LNCaP clone FGC (cell line): ENCODE results near the gene RAD51B.
A peak's percentile ranks its signal among the peaks of the same experiment; 100 is the strongest.

Source experiments
- DNase-seq: peaks from one replicate; pipeline ENCODE4 v3.0.0-alpha.2; 2011; ENCODE audit warnings: low read depth
- H3K4me3 ChIP-seq: 2 replicates; pipeline ENCODE4 v1.5.1; 2011; ENCODE audit warnings: mild to moderate bottlenecking, low read depth, low read length, control low read depth
- CTCF ChIP-seq: IDR thresholded peaks from 2 replicates; pipeline ENCODE4 v1.5.1; 2012; ENCODE audit warnings: mild to moderate bottlenecking; ENCODE audit not compliant: control insufficient read depth, insufficient read depth; ENCODE audit errors: extremely low read depth

The RAD51B gene

DNA sequence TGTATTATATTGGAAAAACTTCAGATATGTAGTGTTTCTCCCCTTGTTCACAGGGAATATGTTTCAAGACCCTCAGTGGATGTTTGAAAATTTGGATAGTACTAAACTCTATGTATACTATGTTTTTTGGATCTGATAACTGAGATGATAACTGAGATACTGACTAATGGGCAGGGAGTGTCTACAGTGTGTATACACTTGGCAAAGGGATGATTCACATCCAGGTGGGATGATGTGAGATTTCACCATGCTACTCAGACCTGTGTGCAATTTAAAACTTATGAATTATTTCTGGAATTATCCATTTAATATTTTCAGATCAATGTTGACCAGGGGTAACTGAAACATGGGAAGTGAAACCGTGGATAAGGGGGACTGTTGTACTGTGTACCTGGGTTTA is 13.8 kb downstream of the RAD51B start:
- no peak overlapping the region for H3K4me3 ChIP-seq
- no peak for DNase-seq
- no peak for TF ChIP-seq CTCF

- TF ChIP-seq CTCF, result no peak
- DNase-seq, result no peak
- H3K4me3 ChIP-seq, result no peak overlapping the region
Observed at GRCh38 chr14:67835596-67835995, 16.0 kb downstream of the RAD51B start.

DNA sequence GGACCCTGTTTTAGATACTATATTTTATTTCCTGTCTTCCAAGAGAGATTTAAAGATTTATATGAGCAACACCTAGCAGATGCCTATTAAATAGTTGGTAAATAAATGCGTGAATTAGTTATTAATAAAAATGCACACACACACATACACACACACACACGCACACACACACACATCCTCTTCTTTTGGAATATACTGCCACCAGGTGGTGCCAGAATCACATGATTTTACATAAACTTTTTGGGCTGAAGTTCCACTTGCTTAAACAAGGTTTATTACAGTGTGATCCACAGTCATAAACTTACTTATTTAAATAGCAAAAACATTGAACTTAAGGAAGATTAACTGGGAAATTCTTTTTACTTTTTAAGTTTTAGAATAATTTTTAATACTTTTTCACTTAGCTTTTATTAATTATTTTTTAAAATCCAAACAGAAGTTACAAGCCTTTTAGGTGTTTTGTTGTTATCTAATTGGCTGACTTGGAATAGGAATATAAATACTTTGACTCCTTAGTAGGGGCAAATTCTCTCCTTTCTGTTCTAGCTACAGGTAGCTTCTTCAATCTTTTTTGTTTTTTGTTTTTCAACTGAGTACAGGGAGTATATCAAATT is 17.5 kb downstream of the RAD51B start:
- TF ChIP-seq CTCF, result peak; percentile 81
- DNase-seq, result peak; percentile 83
- H3K4me3 ChIP-seq, result no peak overlapping the region

DNA sequence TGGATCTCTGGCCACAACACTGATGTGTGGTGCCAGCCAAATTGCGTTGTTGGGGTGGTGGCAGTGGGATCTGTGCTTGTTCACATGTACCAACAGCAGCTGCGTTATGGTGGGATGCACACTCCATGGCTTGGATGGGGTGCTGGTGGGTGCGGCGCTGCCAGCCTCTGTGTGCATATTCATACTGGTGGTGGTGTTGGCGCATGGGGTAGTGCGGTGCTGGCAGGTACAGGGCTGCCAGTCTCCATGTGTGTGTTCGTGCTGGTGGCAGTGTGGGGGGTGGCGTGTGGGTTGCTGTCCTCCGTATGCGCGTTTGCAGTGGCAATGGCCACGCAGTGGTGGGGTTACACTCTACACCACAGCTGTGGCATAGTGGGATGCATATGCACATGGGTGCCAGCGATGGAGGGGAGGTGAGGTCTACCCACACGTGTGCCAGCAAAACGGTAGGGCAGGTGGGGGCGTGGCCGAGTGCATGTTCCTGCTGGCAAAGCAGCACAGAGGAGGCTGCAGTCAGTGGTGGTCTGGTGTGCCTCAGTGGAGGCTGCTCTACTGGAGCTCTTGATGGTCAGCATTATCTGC is 26.5 kb downstream of the RAD51B start:
- H3K4me3 ChIP-seq, result no peak overlapping the region
- DNase-seq, result no peak
- no peak for TF ChIP-seq CTCF

DNA sequence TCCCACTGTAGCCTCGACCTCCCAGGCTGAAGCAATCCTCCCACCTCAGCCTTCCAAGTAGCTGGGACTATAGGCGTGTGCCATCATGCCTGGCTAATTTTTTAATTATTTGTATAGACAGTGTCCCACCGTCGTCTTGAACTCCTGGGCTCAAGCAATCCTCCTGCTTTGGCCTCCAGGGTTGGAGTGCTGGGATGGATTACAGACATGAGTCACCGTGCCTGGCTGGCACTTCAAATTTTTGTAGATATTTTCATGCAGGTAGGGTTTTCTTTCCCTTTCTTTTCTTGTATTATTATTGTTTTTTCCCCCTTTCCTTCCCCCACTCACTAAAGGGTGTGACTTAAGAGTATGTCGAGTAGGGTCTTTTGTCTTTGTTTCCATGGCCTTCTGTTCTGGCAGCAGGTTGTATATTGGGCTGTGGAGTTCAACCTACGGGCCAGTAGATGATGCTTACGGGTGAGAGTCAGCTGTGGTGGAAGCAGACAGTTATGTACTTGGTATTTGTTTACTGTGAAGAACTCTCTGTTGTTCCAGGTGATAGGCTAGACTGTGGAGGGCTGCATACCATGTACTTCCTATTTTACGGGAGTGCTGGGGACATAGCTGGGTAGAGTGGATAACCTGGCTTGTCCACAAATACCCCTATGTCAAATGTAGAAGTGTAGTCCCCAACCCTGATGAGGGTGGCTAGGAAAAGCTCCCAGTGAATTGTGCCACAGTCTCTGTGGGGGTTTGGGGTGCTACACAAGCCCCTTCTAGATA is 30.7 kb downstream of the RAD51B start:
- no peak for DNase-seq
- TF ChIP-seq CTCF, result no peak
- no peak overlapping the region for H3K4me3 ChIP-seq

DNA sequence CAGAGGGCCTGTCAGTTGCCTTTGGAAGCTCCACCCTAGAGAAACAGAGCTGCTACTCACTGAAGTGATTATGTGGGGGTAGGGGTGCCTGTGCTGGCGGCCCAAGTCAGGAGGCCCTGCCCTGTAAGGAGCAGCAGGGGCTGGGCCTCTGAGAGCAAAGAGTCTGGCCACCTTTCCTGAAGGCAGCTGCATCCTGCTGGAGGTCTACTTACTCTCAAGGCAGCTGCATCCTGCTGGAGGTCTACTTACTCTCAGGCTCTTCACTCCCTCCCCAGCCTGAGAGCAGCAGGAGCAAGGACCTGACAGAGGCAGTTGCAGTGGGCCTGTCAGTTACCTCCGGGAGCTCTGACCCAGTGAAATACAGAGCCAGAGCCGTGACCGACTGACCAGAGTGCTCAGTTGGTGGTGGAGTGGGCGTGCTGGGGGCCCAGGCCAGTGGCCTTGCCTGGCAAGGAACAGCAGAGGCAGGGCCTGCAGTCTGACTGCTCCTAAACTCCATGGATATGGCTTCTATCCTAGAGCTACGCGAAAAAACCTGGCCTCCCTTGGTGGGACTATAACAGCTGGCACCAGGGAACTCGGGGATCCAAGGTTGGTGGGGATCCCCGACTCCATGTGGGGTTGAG is 32.3 kb downstream of the RAD51B start:
- no peak overlapping the region for H3K4me3 ChIP-seq
- DNase-seq, result no peak
- no peak for TF ChIP-seq CTCF
